PC-3 (cell line): ENCODE data around the gene SHF.

Experiments used
- CTCF ChIP-seq: fragments of 300-600 bp; sonication (generic); conservative IDR thresholded peaks from 2 replicates; pipeline ENCODE4 v1.5.1; 2017; ENCODE audit warnings: antibody characterized with exemption, low read depth, mild to moderate bottlenecking, low read length
- EZH2 ChIP-seq: fragments of 300-600 bp; sonication (generic); IDR thresholded peaks from one replicate; pipeline ENCODE4 v1.6.1; 2017; ENCODE audit warnings: antibody characterized with exemption, mild to moderate bottlenecking, low read length; ENCODE audit not compliant: unreplicated experiment
- EZH2phosphoT487 ChIP-seq: fragments of 300-600 bp; sonication (generic); IDR thresholded peaks from 2 replicates; pipeline ENCODE4 v1.6.1; 2018; ENCODE audit warnings: mild to moderate bottlenecking, antibody characterized with exemption, low read length, borderline replicate concordance

- no peak for TF ChIP-seq EZH2
- peak; percentile 68 for TF ChIP-seq CTCF
- no peak for TF ChIP-seq EZH2phosphoT487
Measured at GRCh38 chr15:45179221-45179985, 8.4 kb downstream of the SHF start.
